Brain microvascular endothelial cell (primary cell): ENCODE results near the gene IGFL3.

Experiments
- DNase-seq: peaks from one replicate; pipeline ENCODE4 v3.0.0-alpha.2; 2020
- H3K27ac ChIP-seq: fragments of 250-450 bp; sonication (Bioruptor Pico); 2 replicates; pipeline ENCODE4 v1.5.1; 2020; ENCODE audit warnings: mild to moderate bottlenecking, moderate library complexity
- H3K27me3 ChIP-seq: fragments of 250-450 bp; sonication (Bioruptor Pico); replicated peaks from 2 replicates; pipeline ENCODE4 v1.5.1; 2020; ENCODE audit warnings: mild to moderate bottlenecking
- H3K36me3 ChIP-seq: fragments of 250-450 bp; sonication (Bioruptor Pico); replicated peaks from 2 replicates; pipeline ENCODE4 v1.5.1; 2020; ENCODE audit warnings: mild to moderate bottlenecking
- H3K4me3 ChIP-seq: 2 replicates; pipeline ENCODE4 v1.5.1; 2011; ENCODE audit warnings: low read depth, mild to moderate bottlenecking, control low read depth, low read length, moderate library complexity
- in situ Hi-C: cut with HindIII; loops from 2 replicates; pipeline ENCODE4 v1.10.0; 2017; ENCODE audit warnings: low sequenced_read_pairs, low pct_ligation_motif_present
- TF ChIP-seq, protein P1 (sequence below): IDR thresholded peaks from 2 replicates; pipeline ENCODE4 v1.5.1; 2011; ENCODE audit warnings: low read depth, mild to moderate bottlenecking, moderate library complexity, low read length, control low read depth, inconsistent platforms; ENCODE audit errors: missing control alignments

IGFL3 gene

DNA sequence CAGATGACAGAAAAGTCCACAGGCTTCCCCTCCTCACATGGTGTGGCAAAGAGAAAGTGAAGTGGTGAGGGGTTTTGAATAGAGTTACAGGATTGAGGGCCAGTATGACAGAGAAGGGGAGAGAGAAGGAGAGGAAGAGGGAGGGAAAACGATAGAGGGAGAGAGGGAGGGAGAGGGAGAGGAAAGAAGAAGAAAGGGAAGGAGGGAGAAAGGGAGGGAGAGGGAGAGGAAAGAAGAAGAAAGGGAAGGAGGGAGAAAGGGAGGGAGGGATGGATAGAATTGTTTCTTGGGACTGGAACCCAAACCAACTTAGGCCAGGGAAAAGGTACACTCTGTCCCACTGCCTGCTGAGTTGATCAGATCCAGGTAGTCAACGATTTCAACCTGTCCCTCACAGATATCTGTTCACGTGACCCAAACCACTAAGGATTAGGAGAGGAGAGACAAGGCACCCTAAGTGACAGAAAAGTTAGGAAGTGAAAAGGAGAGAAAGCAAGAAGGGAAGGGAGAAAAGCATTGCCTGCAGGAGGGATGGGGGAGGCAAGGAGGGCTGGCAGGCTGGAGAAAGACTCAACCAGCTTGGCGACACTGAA is 8.1 kb upstream of the IGFL3 start:
- Histone ChIP-seq H3K4me3 (no peak overlapping the region), H3K36me3 (no peaks in the 10 kb centered on the region), H3K27ac (peak overlapping the region; percentile 90), H3K27me3 (peaks cover 4% of the 10 kb centered on the region)
- TF ChIP-seq, protein P1, sequence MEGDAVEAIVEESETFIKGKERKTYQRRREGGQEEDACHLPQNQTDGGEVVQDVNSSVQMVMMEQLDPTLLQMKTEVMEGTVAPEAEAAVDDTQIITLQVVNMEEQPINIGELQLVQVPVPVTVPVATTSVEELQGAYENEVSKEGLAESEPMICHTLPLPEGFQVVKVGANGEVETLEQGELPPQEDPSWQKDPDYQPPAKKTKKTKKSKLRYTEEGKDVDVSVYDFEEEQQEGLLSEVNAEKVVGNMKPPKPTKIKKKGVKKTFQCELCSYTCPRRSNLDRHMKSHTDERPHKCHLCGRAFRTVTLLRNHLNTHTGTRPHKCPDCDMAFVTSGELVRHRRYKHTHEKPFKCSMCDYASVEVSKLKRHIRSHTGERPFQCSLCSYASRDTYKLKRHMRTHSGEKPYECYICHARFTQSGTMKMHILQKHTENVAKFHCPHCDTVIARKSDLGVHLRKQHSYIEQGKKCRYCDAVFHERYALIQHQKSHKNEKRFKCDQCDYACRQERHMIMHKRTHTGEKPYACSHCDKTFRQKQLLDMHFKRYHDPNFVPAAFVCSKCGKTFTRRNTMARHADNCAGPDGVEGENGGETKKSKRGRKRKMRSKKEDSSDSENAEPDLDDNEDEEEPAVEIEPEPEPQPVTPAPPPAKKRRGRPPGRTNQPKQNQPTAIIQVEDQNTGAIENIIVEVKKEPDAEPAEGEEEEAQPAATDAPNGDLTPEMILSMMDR: no peak
- no peak for DNase-seq
- in situ Hi-C loops: no loop called here

DNA sequence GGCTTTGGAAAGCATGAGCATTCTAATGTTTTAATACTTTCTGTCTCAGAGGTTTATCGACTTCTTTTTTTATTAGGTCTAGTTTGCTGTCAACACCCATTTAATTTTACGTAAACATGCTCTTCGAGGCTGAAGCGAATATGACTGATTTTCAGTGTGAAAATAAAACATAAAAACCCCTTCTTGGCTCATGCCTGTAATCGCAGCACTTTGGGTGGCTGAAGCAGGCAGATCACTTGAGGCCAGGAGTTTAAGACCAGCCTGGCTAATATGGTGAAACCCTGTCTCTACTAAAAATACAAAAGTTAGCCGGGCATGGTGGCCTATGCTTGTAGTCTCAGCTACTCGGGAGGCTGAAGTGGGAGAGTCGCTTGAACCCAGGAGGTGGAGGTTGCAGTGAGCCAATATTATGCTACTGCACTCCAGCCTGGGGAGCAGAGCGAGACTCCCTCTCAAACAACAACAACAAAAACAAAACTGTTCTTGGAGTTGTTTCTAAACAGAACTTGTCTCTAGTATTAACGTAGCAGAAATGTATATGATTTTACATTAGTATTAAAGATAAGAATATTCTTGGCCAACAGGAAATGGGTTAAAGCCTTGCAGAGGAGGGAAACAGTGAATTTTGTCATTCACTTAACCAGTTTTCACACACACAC is 7.1 kb upstream of the IGFL3 start:
- H3K4me3 ChIP-seq: no peak overlapping the region
- in situ Hi-C loops: no loop called here
- no peaks in the 10 kb centered on the region for H3K36me3 ChIP-seq
- no peak overlapping the region for H3K27ac ChIP-seq
- H3K27me3 ChIP-seq: peaks cover 4% of the 10 kb centered on the region
- no peak for DNase-seq
- TF ChIP-seq, protein P1: no peak

DNA sequence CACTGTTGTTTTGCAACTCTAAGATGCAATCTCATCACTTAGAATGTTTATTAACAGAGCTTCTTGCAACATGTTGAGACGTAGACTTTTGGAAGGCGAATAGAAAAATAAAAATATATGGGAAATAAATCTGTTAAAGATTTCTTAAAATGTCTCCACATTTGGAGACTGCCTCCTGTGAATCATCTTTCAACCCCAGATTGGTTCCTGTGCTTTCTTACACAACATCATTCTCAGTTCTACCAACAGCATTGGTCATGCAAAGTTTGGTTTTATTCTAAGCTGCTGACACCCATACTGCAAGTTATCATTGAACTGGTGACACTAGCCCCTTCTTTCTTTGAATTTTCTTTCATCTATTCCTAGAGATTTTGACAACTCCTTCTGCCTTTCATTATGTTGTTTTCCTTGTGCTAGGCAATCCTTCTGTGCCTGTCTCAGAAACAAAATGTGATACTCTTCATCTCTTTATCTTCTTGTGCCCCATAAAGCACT is 1.6 kb upstream of the IGFL3 start:
- Histone ChIP-seq H3K27ac (no peak overlapping the region), H3K36me3 (no peaks in the 10 kb centered on the region), H3K27me3 (peaks cover 19% of the 10 kb centered on the region), H3K4me3 (no peak overlapping the region)
- in situ Hi-C loops: no loop called here
- DNase-seq: no peak
- TF ChIP-seq, protein P1: no peak

DNA sequence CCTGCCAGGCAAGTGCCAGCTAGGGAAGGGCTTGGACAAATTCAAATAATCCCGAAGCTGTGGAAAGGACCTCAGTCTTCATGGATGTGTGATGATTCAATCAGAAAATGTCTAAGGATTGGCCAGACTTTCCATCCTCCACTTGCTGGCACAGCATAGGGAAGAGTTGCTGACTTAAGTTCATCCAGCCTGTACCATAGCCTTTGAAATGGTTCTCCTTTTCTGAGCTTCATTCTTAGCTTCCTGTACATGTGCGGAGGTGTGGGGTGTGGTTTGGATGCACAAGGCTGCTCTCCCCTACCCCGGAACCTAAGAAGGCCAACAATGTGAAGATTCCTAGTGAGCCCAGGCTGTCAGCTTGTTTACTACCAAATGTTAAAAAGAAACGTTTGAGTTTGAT is 959 bp upstream of the IGFL3 start:
- H3K36me3 ChIP-seq: no peaks in the 10 kb centered on the region
- H3K27me3 ChIP-seq: peaks cover 19% of the 10 kb centered on the region
- DNase-seq: no peak
- H3K4me3 ChIP-seq: no peak overlapping the region
- H3K27ac ChIP-seq: no peak overlapping the region
- TF ChIP-seq, protein P1: no peak
- in situ Hi-C loops: no loop called here

DNA sequence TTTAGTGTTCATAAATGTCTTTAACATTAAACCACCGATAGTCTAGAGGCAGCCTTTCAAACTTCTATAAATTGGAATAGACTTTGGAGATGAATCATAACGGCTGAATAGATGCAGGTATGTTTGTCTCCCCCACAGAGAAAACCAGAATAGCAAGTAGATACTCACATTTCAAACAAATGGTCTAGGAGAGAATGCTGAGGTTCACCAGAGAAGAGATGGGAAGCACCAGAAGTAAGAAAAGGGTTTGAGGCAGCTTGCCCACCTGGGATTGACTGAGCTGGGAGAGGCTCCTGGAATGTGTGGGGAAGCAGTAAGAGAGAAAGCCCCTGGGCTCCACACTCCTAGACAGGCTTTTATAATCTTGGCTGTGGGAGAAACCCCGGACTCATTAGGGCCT is 6.4 kb downstream of the IGFL3 start:
- H3K4me3 ChIP-seq: no peak overlapping the region
- in situ Hi-C loops: no loop called here
- TF ChIP-seq, protein P1: no peak
- H3K27me3 ChIP-seq: peaks cover 15% of the 10 kb centered on the region
- no peaks in the 10 kb centered on the region for H3K36me3 ChIP-seq
- DNase-seq: no peak
- H3K27ac ChIP-seq: no peak overlapping the region
